CD8-positive, alpha-beta memory T cell (primary cell): Measurements from ENCODE around the gene PPM1H. TPM values are rescaled to one million over a fixed set of nuclear protein-coding genes. Genes with fewer than 3 reads are reported as not detected.

ENCODE experiments used
- CTCF ChIA-PET: fragments of 350-600 bp; sonication (Branson Sonifier 250); formaldehyde crosslinking; loops from one replicate; lab custom pipeline; 2021; ENCODE audit warnings: antibody characterized with exemption; lab: Charles Lee
- POLR2A ChIA-PET: fragments of 350-600 bp; sonication (Branson Sonifier 250); formaldehyde crosslinking; loops from one replicate; lab custom pipeline; 2021; ENCODE audit warnings: antibody characterized with exemption; lab: Charles Lee
- DNase-seq, 5 donors: peaks; one replicate each; pipeline versions ENCODE4 v3.0.0 to v3.0.0-alpha.2; 2020 to 2022; ENCODE audit warnings: mixed read lengths in 1 of 5
- H3K27ac ChIP-seq: one replicate; pipeline ENCODE4 v1.7.0; 2013; ENCODE audit warnings: low read depth, mild to moderate bottlenecking, low read length, moderate library complexity
- H3K27me3 ChIP-seq: 2 replicates; pipeline ENCODE4 v1.7.0; 2013; ENCODE audit warnings: low read length, mild to moderate bottlenecking; ENCODE audit not compliant: insufficient read depth, poor library complexity, severe bottlenecking
- H3K36me3 ChIP-seq: 2 replicates; pipeline ENCODE4 v1.7.0; 2013; ENCODE audit warnings: mild to moderate bottlenecking, low read length, moderate library complexity; ENCODE audit not compliant: insufficient read depth
- H3K4me1 ChIP-seq: 2 replicates; pipeline ENCODE4 v1.7.0; 2013; ENCODE audit warnings: mild to moderate bottlenecking, low read length, moderate library complexity; ENCODE audit not compliant: insufficient read depth
- H3K4me3 ChIP-seq: 2 replicates; pipeline ENCODE4 v1.7.0; 2013; ENCODE audit warnings: mild to moderate bottlenecking, low read length
- H3K9me3 ChIP-seq: 2 replicates; pipeline ENCODE4 v1.7.0; 2013; ENCODE audit warnings: mild to moderate bottlenecking, low read length
- H3K27ac Mint-ChIP-seq, 8 donors: one replicate each; pipeline ENCODE4 v1.8.0; 2020 to 2021; ENCODE audit warnings: mixed read lengths in 8 of 8, mild to moderate bottlenecking in 6 of 8, inconsistent platforms in 3 of 8, moderate library complexity in 3 of 8
- H3K27me3 Mint-ChIP-seq, 2 donors: one replicate each; pipeline ENCODE4 v1.8.0; 2020 to 2021; ENCODE audit warnings: mixed read lengths in 2 of 2, mild to moderate bottlenecking in 1 of 2, moderate library complexity in 1 of 2
- H3K36me3 Mint-ChIP-seq, 3 donors: one replicate each; pipeline ENCODE4 v1.8.0; 2020 to 2021; ENCODE audit warnings: mixed read lengths in 3 of 3, inconsistent platforms in 1 of 3, mild to moderate bottlenecking in 1 of 3
- H3K4me1 Mint-ChIP-seq, 3 donors: one replicate each; pipeline ENCODE4 v1.8.0; 2020 to 2021; ENCODE audit warnings: mixed read lengths in 3 of 3, inconsistent platforms in 1 of 3, mild to moderate bottlenecking in 1 of 3
- H3K4me3 Mint-ChIP-seq, 7 donors: one replicate each; pipeline ENCODE4 v1.8.0; 2020 to 2021; ENCODE audit warnings: mixed read lengths in 7 of 7, mild to moderate bottlenecking in 6 of 7, moderate library complexity in 4 of 7, inconsistent platforms in 2 of 7
- H3K9me3 Mint-ChIP-seq, 5 donors: one replicate each; pipeline ENCODE4 v1.8.0; 2020 to 2022; ENCODE audit warnings: mixed read lengths in 5 of 5, mild to moderate bottlenecking in 3 of 5, moderate library complexity in 2 of 5, inconsistent platforms in 1 of 5
- polyA plus RNA-seq: library from polyadenylated mRNA; unstranded; fragments of 300-500 nt; fragmentation: Illumina TruSeq; gene quantifications from one replicate; pipeline ENCODE4 v1.2.3, GENCODE V29; 2021
- total RNA-seq, 2 experiments: library from RNA; stranded (reverse); gene quantifications; one replicate each; pipeline ENCODE4 v1.2.3, GENCODE V29; 2021

The PPM1H gene
- total and polyA plus RNA-seq, 3 experiments from 2014 or later: 0.13 TPM; not detected in 1

- H3K27me3 Mint-ChIP-seq: peaks cover 2 to 6% of the 10 kb centered on the region in 2 donors
- Histone ChIP-seq H3K27me3 (no peaks in the 10 kb centered on the region), H3K4me3 (no peak overlapping the region), H3K36me3 (no peaks in the 10 kb centered on the region), H3K27ac (no peak overlapping the region), H3K4me1 (no peaks in the 10 kb centered on the region), H3K9me3 (no peaks in the 10 kb centered on the region)
- ChIA-PET CTCF (no interaction called here), POLR2A (no interaction called here)
- no peak for DNase-seq
- no peaks in the 10 kb centered on the region for H3K36me3 Mint-ChIP-seq
- H3K27ac Mint-ChIP-seq: no peak overlapping the region
- H3K4me1 Mint-ChIP-seq: no peaks in the 10 kb centered on the region
- H3K9me3 Mint-ChIP-seq: no peaks in the 10 kb centered on the region
- H3K4me3 Mint-ChIP-seq: no peak overlapping the region
Measured at GRCh38 chr12:62900686-62901272, 34.2 kb downstream of the PPM1H start.

GRCh38 chr12:62899568-62900390 is 35.2 kb downstream of the PPM1H start:
- no peak overlapping the region for H3K27ac ChIP-seq
- H3K27me3 ChIP-seq: no peaks in the 10 kb centered on the region
- H3K27ac Mint-ChIP-seq: no peak overlapping the region
- ChIA-PET CTCF (no interaction called here), POLR2A (no interaction called here)
- DNase-seq: no peak
- peaks cover 2 to 12% of the 10 kb centered on the region in 2 donors for H3K27me3 Mint-ChIP-seq
- no peaks in the 10 kb centered on the region for H3K36me3 Mint-ChIP-seq
- H3K4me1 Mint-ChIP-seq: no peaks in the 10 kb centered on the region
- H3K4me3 ChIP-seq: no peak overlapping the region
- no peaks in the 10 kb centered on the region for H3K36me3 ChIP-seq
- peaks cover 0 to 2% (median 0%) of the 10 kb centered on the region in 5 donors for H3K9me3 Mint-ChIP-seq
- no peak overlapping the region for H3K4me3 Mint-ChIP-seq
- H3K9me3 ChIP-seq: no peaks in the 10 kb centered on the region
- H3K4me1 ChIP-seq: no peaks in the 10 kb centered on the region

GRCh38 chr12:62898526-62898925 is 36.4 kb downstream of the PPM1H start:
- Histone ChIP-seq H3K27ac (no peak overlapping the region), H3K4me3 (no peak overlapping the region), H3K27me3 (no peaks in the 10 kb centered on the region), H3K36me3 (no peaks in the 10 kb centered on the region), H3K4me1 (no peaks in the 10 kb centered on the region), H3K9me3 (no peaks in the 10 kb centered on the region)
- CTCF ChIA-PET: no interaction called here
- H3K4me1 Mint-ChIP-seq: no peaks in the 10 kb centered on the region
- no peaks in the 10 kb centered on the region for H3K36me3 Mint-ChIP-seq
- DNase-seq: no peak
- POLR2A ChIA-PET: no interaction called here
- peaks cover 0 to 2% (median 0%) of the 10 kb centered on the region in 5 donors for H3K9me3 Mint-ChIP-seq
- H3K4me3 Mint-ChIP-seq: no peak overlapping the region
- H3K27ac Mint-ChIP-seq: no peak overlapping the region
- H3K27me3 Mint-ChIP-seq: peaks cover 2 to 19% of the 10 kb centered on the region in 2 donors

GRCh38 chr12:62895351-62895877 is 39.5 kb downstream of the PPM1H start:
- H3K4me1 Mint-ChIP-seq: no peaks in the 10 kb centered on the region
- POLR2A ChIA-PET: no interaction called here
- H3K36me3 ChIP-seq: no peaks in the 10 kb centered on the region

GRCh38 chr12:62893276-62893675 is 41.7 kb downstream of the PPM1H start:
- no peaks in the 10 kb centered on the region for H3K4me1 Mint-ChIP-seq
- ChIA-PET POLR2A (no interaction called here), CTCF (no interaction called here)
- no peaks in the 10 kb centered on the region for H3K4me1 ChIP-seq
- no peak overlapping the region for H3K4me3 ChIP-seq
- peaks cover 0 to 14% of the 10 kb centered on the region in 2 donors for H3K27me3 Mint-ChIP-seq
- H3K9me3 ChIP-seq: no peaks in the 10 kb centered on the region
- no peaks in the 10 kb centered on the region for H3K36me3 Mint-ChIP-seq
- DNase-seq: no peak
- peaks cover 0 to 2% (median 0%) of the 10 kb centered on the region in 5 donors for H3K9me3 Mint-ChIP-seq
- H3K4me3 Mint-ChIP-seq: no peak overlapping the region
- H3K27ac ChIP-seq: no peak overlapping the region
- H3K27ac Mint-ChIP-seq: no peak overlapping the region
- no peaks in the 10 kb centered on the region for H3K36me3 ChIP-seq
- no peaks in the 10 kb centered on the region for H3K27me3 ChIP-seq

More at GRCh38 chr12:62895351-62895877, 39.5 kb downstream of the PPM1H start:
- Histone ChIP-seq H3K9me3 (no peaks in the 10 kb centered on the region), H3K4me1 (no peaks in the 10 kb centered on the region), H3K4me3 (no peak overlapping the region), H3K27me3 (no peaks in the 10 kb centered on the region), H3K27ac (no peak overlapping the region)
- Mint-ChIP-seq H3K27ac (no peak overlapping the region), H3K4me3 (no peak overlapping the region), H3K27me3 (peaks cover 0 to 14% of the 10 kb centered on the region in 2 donors), H3K36me3 (no peaks in the 10 kb centered on the region), H3K9me3 (peaks cover 0 to 2% (median 0%) of the 10 kb centered on the region in 5 donors)
- CTCF ChIA-PET: no interaction called here
- no peak for DNase-seq

GRCh38 chr12:62891805-62892549 is 43.0 kb downstream of the PPM1H start:
- H3K9me3 ChIP-seq: no peaks in the 10 kb centered on the region
- ChIA-PET CTCF (no interaction called here), POLR2A (no interaction called here)
- H3K27ac ChIP-seq: peak overlapping the region; percentile 1
- Mint-ChIP-seq H3K36me3 (no peaks in the 10 kb centered on the region), H3K27me3 (peaks cover 0 to 18% of the 10 kb centered on the region in 2 donors), H3K4me3 (no peak overlapping the region), H3K4me1 (no peaks in the 10 kb centered on the region), H3K27ac (peak overlapping the region in 1 of 8 donors; percentile 16), H3K9me3 (peaks cover 0 to 2% (median 0%) of the 10 kb centered on the region in 5 donors)
- no peaks in the 10 kb centered on the region for H3K36me3 ChIP-seq
- no peak overlapping the region for H3K4me3 ChIP-seq
- no peak for DNase-seq
- no peaks in the 10 kb centered on the region for H3K4me1 ChIP-seq
- H3K27me3 ChIP-seq: no peaks in the 10 kb centered on the region

- POLR2A ChIA-PET: no interaction called here
- Mint-ChIP-seq H3K4me3 (no peak overlapping the region), H3K4me1 (no peaks in the 10 kb centered on the region), H3K36me3 (no peaks in the 10 kb centered on the region), H3K27me3 (peaks cover 0 to 5% of the 10 kb centered on the region in 2 donors), H3K9me3 (peaks cover 0 to 3% (median 0%) of the 10 kb centered on the region in 5 donors), H3K27ac (no peak overlapping the region)
- no peaks in the 10 kb centered on the region for H3K27me3 ChIP-seq
- no peaks in the 10 kb centered on the region for H3K9me3 ChIP-seq
- H3K4me3 ChIP-seq: no peak overlapping the region
- no peaks in the 10 kb centered on the region for H3K4me1 ChIP-seq
- H3K36me3 ChIP-seq: no peaks in the 10 kb centered on the region
- DNase-seq: no peak
- CTCF ChIA-PET: no interaction called here
- H3K27ac ChIP-seq: no peak overlapping the region
Measured at GRCh38 chr12:62888454-62889110, 46.4 kb downstream of the PPM1H start.
